ENCODE measurements around the gene DENND4A.
"Not testable (repeated sequence)": the region's sequence is repeated elsewhere in the genome, so short reads cannot be mapped to it uniquely, and the experiment has no call there.

The DENND4A gene

DNA sequence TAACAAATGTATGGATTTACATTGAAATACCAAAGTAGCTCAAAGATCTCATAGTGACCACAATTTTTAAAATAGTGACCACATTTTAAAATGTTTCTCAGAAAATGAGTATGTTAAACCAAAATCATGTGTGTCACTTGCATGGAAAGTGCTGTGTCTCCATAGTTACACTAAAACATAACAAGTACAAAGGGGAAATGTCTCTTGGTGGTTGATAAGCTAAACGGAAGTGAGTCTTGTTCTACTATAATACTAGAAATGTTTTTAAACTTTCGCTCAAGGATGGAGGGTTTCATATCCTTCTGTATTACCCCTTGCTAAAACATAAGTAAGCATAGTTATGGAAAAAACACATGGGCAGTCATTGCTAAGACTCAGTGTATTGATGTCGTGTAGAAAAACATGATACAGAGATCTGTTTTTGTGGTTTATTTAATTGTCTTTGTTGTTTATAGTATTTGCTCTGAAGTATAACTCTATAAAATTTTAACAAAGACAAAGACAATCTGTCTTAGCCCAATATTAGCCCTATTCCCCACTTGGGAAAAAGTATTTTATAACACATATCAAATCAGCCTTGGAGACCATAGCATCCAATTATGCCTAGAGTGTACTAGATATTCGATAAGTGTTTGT is 27.0 kb upstream of the DENND4A start:
- peak; percentile 87 for DNase-seq

DNA sequence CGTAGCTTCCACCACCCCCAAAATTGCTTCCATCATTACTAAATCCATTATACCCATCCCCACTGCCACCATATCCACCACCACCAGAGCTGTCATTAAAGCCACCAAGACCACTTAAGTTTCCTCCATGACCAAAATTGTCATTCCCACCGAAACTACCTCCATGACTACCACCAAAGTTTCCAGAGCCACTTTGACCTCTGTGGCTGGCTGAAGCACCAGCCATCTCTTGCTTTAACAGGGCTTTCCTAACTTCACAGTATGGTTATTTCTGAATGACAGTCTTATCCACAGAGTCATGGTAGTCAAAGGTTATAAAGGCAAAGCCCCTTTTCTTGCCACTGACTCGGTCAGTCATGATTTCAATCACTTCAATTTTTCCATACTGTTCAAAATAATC is 24.3 kb upstream of the DENND4A start:
- no peak for DNase-seq

GRCh38 chr15:65816008-65816407 is 23.9 kb upstream of the DENND4A start:
- DNase-seq = not testable (repeated sequence)

DNA sequence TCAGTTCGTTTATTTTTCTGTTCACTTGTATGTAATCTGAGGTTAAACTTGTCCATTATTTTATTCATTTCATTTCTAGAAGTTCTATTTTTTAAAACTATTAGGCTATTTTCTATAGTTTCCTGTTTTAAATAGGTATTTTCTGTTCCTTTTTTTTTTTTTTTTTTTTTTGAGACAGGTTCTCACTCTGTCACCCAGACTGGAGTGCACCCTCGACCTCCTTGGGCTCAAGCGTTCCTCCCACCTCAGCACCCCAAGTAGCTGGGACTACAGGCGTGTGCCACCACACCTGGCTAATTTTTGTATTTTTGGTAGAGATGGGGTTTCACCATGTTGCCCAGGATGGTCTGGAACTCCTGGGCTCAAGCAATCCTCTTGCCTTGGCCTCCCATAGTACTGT is 22.2 kb upstream of the DENND4A start:
- DNase-seq = not testable (repeated sequence)

- no peak for DNase-seq
Observed at GRCh38 chr15:65812916-65813315, 20.8 kb upstream of the DENND4A start.

- no peak for DNase-seq
Observed at GRCh38 chr15:65812467-65812866, 20.4 kb upstream of the DENND4A start.

- DNase-seq = no peak
Observed at GRCh38 chr15:65811835-65812234, 19.7 kb upstream of the DENND4A start.

- DNase-seq = not testable (repeated sequence)
Observed at GRCh38 chr15:65811011-65811733, 19.1 kb upstream of the DENND4A start.

DNA sequence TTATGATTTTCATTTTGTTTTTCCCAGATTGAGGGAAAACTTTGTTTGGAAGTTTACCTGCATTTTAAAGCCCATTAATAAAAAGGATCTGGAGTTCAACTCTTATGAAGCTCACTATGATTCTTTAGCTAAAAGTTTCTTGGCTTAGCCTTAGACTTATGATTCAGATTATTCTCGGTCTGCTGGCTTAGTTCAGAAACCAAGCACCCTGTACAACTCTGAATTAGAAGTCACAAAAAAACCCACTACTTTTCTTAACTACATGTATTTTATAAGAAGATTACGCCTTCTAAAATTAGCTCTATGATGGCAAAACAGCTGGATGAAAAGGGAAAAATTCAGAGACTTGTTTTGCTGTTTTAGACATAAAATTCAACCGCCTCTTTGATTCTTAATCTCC is 14.3 kb upstream of the DENND4A start:
- no peak for DNase-seq

DNA sequence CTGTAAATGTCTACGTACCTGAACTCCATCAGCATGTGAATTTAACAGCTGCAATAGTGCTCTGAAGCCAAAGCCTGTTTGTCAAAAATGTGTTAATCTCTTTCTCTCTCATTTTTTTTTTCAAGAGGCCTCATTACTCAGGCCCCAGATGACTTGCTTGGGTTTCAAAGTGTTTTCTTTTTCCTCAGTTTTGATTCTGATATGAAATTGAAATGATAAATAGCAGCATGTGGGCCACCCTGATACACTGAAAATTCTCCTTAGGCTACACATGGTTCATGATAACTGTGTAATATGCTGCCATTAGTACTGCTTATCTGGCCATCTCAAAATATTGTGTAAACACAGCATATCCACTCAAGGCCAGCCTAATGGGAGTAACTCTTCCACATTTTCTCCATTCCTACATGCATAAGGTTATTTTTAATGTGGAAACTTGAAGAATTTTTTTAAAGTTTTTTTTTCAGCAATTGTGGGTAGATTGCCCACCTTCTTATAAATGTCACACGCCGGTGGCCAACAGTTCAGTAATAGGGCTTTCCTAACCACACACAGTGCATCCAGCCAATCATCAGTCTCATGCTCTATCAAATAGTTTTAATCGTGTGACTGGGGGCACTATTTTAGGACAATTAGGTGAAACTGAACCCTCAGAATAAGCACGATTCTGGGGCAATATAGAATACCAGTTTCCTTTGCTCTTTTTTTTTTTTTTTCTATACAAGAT is 13.1 kb upstream of the DENND4A start:
- DNase-seq = no peak

- no peak for DNase-seq
Observed at GRCh38 chr15:65804252-65804931, 12.3 kb upstream of the DENND4A start.

DNA sequence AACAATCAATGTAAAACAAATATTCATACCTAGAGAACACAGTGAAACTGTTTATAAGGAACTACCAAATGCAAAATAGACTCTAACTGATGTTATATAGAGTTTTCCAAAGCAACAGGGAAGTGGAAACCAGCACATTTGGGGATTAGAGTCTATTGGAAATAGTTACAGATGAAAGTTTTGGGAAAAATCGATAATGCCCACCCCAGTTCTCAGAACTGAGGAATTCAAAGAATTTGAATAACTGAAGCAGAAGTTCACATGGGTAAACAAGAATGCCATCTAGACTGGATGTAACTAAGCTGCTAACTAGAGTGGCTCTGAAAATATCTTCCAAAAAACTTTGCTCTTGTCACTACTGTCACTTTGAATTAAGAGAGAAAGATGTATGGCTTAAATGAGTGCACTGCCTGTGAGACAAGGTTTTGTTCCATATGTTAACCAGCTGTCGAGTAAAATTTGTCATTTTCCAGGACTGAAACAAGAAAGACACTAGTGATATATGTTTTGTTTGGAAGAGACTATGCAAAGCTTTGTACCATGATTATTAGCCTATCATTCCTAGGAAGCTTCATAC is 9.2 kb upstream of the DENND4A start:
- no peak for DNase-seq

DNA sequence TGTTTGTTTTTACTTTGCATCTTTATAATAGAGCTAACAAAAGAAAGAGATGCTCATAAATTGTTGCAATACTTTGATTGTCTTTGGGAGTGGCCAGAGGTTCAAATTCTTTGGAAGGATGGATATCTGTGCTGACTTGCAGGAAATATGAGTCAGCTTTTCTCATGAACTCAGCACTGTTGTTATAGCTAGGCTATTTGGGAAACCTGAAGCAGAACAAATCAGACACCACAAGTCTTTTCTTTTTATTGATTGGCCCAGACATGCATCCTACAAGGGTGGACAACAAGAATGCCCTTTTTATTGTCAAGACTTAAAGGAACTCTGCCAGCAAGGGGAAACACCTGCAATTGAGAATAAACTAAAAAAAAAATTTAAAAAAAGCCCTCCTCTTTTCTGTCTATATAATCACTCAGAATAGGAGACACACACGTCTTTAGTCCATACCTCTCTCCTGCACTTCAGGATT is 4.6 kb upstream of the DENND4A start:
- no peak for DNase-seq

DNA sequence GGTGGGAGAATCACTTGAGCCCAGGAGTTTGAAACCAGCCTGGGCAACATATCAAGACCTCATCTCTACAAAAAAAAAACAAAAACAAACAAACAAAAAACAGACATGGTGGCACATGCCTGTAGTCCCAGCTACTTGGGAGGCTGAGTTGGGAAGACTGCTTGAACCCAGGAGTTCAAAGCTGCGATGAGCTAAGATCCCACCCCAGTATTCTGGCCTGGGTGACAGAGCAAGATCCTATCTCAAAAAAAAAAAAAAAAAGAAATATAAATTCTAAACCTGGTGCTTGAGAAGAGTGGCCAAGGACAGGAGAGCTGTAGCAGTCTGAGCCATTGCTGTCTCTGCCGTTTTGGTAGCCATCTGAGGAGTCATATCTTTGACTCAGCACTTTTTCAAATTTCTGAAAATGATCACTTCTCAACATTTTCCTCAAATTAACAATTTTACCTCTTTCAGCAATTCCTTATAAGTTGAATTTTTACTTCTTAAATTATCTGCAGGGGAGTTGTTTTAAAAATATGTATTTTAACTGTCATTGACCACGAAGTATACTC is 3.6 kb upstream of the DENND4A start:
- no peak for DNase-seq

DNA sequence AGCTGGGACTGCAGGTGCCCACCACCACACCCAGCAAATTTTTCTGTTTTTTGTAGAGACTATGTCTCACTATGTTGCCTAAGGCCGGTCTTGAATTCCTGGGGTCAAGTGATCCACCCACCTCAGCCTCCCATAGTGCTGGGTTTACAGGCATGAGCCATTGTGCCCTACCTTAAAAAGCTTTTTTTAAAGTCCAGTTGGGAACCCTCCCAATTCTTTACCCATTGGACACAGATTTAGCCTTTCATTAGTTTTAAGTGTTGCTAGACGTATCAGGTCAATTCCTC is 1.7 kb upstream of the DENND4A start:
- DNase-seq = no peak

DNA sequence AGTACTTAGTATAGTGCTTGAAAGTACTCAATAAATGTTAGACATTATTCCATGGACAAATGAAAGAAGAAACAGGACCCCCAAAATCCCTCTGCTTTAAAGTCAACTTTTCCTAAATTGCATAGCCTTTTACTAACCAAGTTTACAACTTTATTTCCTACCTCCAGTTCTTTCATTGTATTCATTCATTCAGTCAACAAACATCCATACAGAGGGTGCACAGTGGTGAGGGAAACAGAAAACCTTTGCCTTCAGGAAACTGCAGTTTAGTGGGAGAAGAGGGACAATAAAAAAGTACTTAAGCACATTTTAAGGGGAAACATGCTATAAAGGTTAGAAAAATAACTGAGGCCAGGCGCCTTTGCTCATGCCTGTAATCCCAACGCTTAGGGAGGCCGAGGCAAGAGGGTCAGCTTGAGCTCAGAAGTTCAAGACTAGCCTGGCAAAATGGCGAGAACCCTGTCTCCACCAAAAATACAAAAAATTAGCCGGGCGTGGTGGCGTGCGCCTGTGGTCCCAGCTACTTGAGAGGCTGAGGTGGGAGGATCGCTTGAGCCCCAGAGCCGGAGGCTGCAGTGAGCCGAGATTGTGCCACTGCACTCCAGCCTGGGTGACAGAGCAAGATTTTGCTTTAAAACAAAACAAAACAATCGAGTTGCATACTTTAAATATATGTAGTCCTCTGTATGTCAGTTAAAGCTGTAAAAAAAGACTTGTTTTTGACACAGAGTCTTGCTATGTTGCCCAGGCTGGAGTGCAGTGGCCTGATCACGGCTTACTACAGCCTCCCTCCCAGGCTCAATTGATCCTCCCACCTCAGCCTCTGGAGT is 1.1 kb upstream of the DENND4A start:
- DNase-seq = no peak

DNA sequence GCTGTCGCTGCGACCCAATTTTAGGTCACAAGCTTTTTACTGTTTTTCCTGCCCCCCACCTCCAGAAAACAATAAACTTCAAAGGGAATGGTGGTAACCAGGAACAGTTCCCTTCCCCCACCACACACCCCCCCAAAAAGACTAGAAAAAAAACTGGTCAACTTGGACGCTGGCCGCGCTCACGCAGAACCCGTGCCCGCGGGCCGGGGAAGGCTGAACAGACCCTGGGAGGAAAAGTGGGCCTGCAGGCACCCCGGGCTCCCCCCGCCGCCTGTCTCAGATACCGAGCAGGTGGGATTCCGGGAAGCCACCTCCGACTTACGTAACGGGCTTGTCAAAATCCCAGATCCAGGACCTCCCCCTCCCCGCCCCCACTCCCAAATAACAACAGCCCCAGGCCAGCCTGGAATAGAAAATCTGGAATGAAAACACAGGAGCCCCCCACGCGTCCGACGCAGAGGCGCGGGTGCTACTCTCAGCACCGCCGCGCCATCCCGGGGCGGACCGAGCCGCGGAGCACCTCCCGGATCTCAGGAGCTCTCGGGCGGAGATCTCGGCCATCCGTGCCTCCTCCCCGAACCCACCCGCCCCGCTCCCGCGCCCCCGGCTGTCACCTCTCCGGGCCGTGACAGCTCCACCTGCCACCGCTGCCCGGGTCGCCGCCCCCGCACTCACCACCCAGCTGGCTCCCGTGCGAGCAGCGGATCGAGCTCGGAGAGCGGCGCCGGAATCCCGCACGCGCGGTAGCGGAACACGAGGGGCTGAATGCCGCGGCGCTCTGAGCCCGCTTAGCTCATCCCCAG is 557 bp downstream of the DENND4A start:
- DNase-seq = peak; percentile 57

- DNase-seq = peak; percentile 46
Observed at GRCh38 chr15:65790694-65791334, 1.3 kb downstream of the DENND4A start.

- no peak for DNase-seq
Observed at GRCh38 chr15:65789759-65790425, 2.2 kb downstream of the DENND4A start.

- no peak for DNase-seq
Observed at GRCh38 chr15:65789105-65789504, 3.0 kb downstream of the DENND4A start.
